ENCODE measurements around the gene SERPINH1. TPM values are rescaled to one million over a fixed set of nuclear protein-coding genes. Genes with fewer than 3 reads are reported as not detected.

Gene SERPINH1
- polyA plus RNA-seq, 3 donors = 1.6 to 4.6 (median 2.1) TPM

GRCh38 chr11:75577207-75577606 lies 15.2 kb downstream of the SERPINH1 start:
- H3K4me1 Mint-ChIP-seq = peaks cover 17% of the 10 kb centered on the region
- H3K27me3 Mint-ChIP-seq (ENCODE audit: low read depth in 3 of 3) = peaks cover 10 to 20% (median 13%) of the 10 kb centered on the region in 3 donors
- H3K27ac ChIP-seq (ENCODE audit: low read depth in 1 of 2, low read length in 2 of 2) = peak overlapping the region in 1 of 2 donors; percentile 38
- no peak overlapping the region for H3K4me3 ChIP-seq (replicated peaks in 1 of 3; ENCODE audit: low read depth in 2 of 3, low read length in 3 of 3)
- H3K27ac Mint-ChIP-seq = peak overlapping the region in 3 of 7 donors; percentile 45 to 88 (median 88)
- H3K9me3 ChIP-seq (replicated peaks in 1 of 2; ENCODE audit: control insufficient read depth in 1 of 2, insufficient read depth in 1 of 2, low read length in 2 of 2) = peaks cover 0 to 3% of the 10 kb centered on the region in 2 donors
- DNase-seq = peak in 1 of 3 donors; percentile 24
- H3K4me1 ChIP-seq (ENCODE audit: control insufficient read depth in 1 of 2, insufficient read depth in 2 of 2, low read length in 2 of 2) = peaks cover 14 to 17% of the 10 kb centered on the region in 2 donors
- WGBS (ENCODE audit: insufficient coverage) = no CpG with 5 or more reads among the region's 10 CpGs
- H3K36me3 Mint-ChIP-seq = no peaks in the 10 kb centered on the region
- intact Hi-C loops (cut with micrococcal nuclease) = no loop called here
- peaks cover 0 to under 1% of the 10 kb centered on the region in 2 donors for H3K36me3 ChIP-seq (replicated peaks in 1 of 2; ENCODE audit: control insufficient read depth in 1 of 2, insufficient read depth in 2 of 2, low read length in 2 of 2)
- H2AFZ ChIP-seq (ENCODE audit: insufficient read depth, low read depth, low read length, poor library complexity, severe bottlenecking) = no peak overlapping the region
- peaks cover 3 to 11% (median 5%) of the 10 kb centered on the region in 7 donors for H3K9me3 Mint-ChIP-seq
- H3K9ac ChIP-seq (ENCODE audit: insufficient read depth, low read length, poor library complexity, severe bottlenecking) = no peak overlapping the region
- no peaks in the 10 kb centered on the region for H3K79me2 ChIP-seq (ENCODE audit: insufficient read depth, low read length)
- H3K4me2 ChIP-seq (replicated peaks; ENCODE audit: extremely low read depth, low read length, poor library complexity, severe bottlenecking) = no peak overlapping the region
- H3K4me3 Mint-ChIP-seq = no peak overlapping the region
- peak; percentile 36 for TF ChIP-seq CTCF (IDR thresholded peaks at IDR 0.05)
- no peaks in the 10 kb centered on the region for H4K20me1 ChIP-seq (ENCODE audit: insufficient read depth, low read length)
- H3K27me3 ChIP-seq (ENCODE audit: control insufficient read depth in 2 of 2, insufficient read depth in 2 of 2, low read length in 2 of 2) = no peaks in the 10 kb centered on the region

DNA sequence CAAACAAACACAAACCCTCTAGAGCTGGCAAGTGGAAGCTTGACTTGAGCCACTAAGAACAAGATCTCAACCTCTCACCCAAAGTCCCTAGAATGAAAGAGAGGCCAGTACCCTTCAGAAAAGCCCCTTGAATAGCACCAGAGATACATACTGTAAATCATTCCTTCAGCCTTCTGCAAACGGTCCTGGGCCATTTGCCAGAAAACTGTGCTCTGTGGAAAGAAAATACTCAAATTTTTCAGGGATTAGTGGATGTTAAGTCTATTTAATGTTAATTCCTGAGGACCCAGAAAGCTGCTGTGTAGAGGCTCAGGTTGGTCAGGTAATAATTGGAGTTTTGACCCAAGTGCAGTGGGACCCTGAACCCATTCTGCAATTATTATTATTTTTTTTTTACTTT lies 16.9 kb downstream of the SERPINH1 start:
- no peak overlapping the region for H2AFZ ChIP-seq (ENCODE audit: insufficient read depth, low read depth, low read length, poor library complexity, severe bottlenecking)
- no peak overlapping the region for H3K4me3 ChIP-seq (replicated peaks in 1 of 3; ENCODE audit: low read depth in 2 of 3, low read length in 3 of 3)
- Mint-ChIP-seq H3K36me3 (no peaks in the 10 kb centered on the region), H3K4me3 (peak overlapping the region in 1 of 2 donors; percentile 10), H3K9me3 (peaks cover 3 to 11% (median 5%) of the 10 kb centered on the region in 7 donors), H3K4me1 (peaks cover 28% of the 10 kb centered on the region), H3K27me3 (ENCODE audit: low read depth in 3 of 3) (peaks cover 11 to 31% (median 18%) of the 10 kb centered on the region in 3 donors), H3K27ac (no peak overlapping the region)
- DNase-seq = no peak
- H3K79me2 ChIP-seq (ENCODE audit: insufficient read depth, low read length) = no peaks in the 10 kb centered on the region
- H3K9ac ChIP-seq (ENCODE audit: insufficient read depth, low read length, poor library complexity, severe bottlenecking) = no peak overlapping the region
- no CpG with 5 or more reads among the region's 1 CpG for whole genome bisulfite sequencing (ENCODE audit: insufficient coverage)
- no peak overlapping the region for H3K4me2 ChIP-seq (replicated peaks; ENCODE audit: extremely low read depth, low read length, poor library complexity, severe bottlenecking)
- peaks cover 0 to 3% of the 10 kb centered on the region in 2 donors for H3K9me3 ChIP-seq (replicated peaks in 1 of 2; ENCODE audit: control insufficient read depth in 1 of 2, insufficient read depth in 1 of 2, low read length in 2 of 2)
- intact Hi-C loops (cut with micrococcal nuclease) = no loop called here
- H3K36me3 ChIP-seq (replicated peaks in 1 of 2; ENCODE audit: control insufficient read depth in 1 of 2, insufficient read depth in 2 of 2, low read length in 2 of 2) = no peaks in the 10 kb centered on the region
- no peak overlapping the region for H3K27ac ChIP-seq (ENCODE audit: low read depth in 1 of 2, low read length in 2 of 2)
- H3K4me1 ChIP-seq (ENCODE audit: control insufficient read depth in 1 of 2, insufficient read depth in 2 of 2, low read length in 2 of 2) = peaks cover 27 to 32% of the 10 kb centered on the region in 2 donors
- no peak for TF ChIP-seq CTCF (IDR thresholded peaks at IDR 0.05)
- no peaks in the 10 kb centered on the region for H3K27me3 ChIP-seq (ENCODE audit: control insufficient read depth in 2 of 2, insufficient read depth in 2 of 2, low read length in 2 of 2)
- H4K20me1 ChIP-seq (ENCODE audit: insufficient read depth, low read length) = no peaks in the 10 kb centered on the region
